ENCODE measurements around the gene GNG12.

DNA sequence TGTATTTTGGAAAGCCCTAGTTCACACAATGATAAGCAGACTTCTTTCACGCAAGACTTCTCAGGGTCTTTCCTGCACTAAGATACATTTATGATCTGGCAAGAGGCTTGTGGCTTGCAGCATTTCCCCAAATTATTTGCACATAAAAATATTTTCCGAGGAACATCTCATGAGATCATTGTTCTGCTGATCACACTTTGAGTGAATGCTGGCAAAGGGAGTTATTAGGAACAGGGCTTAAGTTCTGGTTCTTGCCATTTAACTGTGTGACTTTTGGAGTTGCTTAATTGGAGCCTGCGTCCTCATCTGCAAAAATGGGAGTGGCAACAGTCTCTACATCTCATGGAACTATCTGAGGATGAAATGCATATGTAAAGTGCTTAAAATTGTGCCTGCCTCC is 98.1 kb downstream of the GNG12 start:
- TF ChIP-seq, protein P1, sequence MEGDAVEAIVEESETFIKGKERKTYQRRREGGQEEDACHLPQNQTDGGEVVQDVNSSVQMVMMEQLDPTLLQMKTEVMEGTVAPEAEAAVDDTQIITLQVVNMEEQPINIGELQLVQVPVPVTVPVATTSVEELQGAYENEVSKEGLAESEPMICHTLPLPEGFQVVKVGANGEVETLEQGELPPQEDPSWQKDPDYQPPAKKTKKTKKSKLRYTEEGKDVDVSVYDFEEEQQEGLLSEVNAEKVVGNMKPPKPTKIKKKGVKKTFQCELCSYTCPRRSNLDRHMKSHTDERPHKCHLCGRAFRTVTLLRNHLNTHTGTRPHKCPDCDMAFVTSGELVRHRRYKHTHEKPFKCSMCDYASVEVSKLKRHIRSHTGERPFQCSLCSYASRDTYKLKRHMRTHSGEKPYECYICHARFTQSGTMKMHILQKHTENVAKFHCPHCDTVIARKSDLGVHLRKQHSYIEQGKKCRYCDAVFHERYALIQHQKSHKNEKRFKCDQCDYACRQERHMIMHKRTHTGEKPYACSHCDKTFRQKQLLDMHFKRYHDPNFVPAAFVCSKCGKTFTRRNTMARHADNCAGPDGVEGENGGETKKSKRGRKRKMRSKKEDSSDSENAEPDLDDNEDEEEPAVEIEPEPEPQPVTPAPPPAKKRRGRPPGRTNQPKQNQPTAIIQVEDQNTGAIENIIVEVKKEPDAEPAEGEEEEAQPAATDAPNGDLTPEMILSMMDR (conservative IDR thresholded peaks at IDR 0.05; ENCODE audit: low read depth, low read length): no peak
- TF ChIP-seq EZH2 (IDR thresholded peaks at IDR 0.05; ENCODE audit: low read length, unreplicated experiment) (no peak), EZH2phosphoT487 (IDR thresholded peaks at IDR 0.05; ENCODE audit: borderline replicate concordance, low read length) (no peak)
